ENCODE measurements around the gene C1orf53. TPM values are rescaled to one million over a fixed set of nuclear protein-coding genes. Genes with fewer than 3 reads are reported as not detected.
A peak's percentile ranks its signal among the peaks of the same experiment; 100 is the strongest.

Gene C1orf53
- total and polyA plus RNA-seq, 2 of the 13 experiments (the other 11 are each of a cell fraction or from before 2014, with no cell fraction given): 5.8 to 10.1 TPM

DNA sequence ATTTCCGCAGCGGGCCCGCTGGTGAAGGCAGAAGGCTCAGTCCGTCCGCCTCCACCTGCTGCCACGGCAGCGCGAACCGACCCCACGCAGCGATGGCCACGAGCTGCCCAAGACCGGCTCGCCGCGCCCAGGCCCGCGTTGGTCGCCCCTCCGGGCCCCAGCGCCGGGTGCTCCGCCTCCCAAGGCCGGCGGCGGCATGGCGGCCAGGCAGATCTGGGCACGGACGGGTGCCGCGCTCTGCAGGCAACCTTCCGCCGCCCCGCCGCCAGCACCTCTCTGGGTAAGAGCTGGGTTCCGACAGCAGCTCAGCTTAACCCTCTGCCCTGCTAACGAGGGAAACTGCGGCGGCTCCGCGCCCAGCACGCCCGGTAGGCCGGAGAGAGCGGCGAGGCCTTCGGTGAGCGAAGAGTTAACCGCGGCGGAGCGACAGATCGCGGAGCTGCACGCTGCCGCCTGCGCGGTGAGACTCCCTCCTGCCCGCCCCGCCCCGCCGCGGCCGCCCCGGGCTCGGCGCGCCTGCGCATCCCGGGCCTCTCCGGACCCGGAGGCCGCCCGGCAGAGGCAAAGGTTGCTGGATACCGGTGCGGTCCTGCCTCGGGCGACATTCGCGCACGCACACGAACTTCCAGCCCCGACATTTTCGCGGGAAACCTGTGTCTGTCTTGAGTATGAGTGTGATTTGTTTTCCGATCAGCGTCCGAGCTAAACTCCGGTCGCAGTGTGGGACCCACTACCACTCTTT lies at the start of gene C1orf53 (continued):
- TF ChIP-seq, protein P1, sequence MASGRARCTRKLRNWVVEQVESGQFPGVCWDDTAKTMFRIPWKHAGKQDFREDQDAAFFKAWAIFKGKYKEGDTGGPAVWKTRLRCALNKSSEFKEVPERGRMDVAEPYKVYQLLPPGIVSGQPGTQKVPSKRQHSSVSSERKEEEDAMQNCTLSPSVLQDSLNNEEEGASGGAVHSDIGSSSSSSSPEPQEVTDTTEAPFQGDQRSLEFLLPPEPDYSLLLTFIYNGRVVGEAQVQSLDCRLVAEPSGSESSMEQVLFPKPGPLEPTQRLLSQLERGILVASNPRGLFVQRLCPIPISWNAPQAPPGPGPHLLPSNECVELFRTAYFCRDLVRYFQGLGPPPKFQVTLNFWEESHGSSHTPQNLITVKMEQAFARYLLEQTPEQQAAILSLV (CRISPR knock-in tag; IDR thresholded peaks at IDR 0.05; ENCODE audit: borderline replicate concordance): peak; percentile 71; the same call in 1 of the 2 replicates
- peak; percentile 66; the same call in 1 of the 2 replicates for TF ChIP-seq RXRA (CRISPR knock-in tag; IDR thresholded peaks at IDR 0.05)
- no peak for TF ChIP-seq ZNF510 (CRISPR knock-in tag; IDR thresholded peaks at IDR 0.05; ENCODE audit: low read depth)
- TF ChIP-seq HCFC1 (IDR thresholded peaks at IDR 0.05; ENCODE audit: low read depth, low read length): 0 out of 2 replicates have a peak, but pooled peaks have one; percentile 10
- no peak for TF ChIP-seq NCOR1 (IDR thresholded peaks at IDR 0.05; ENCODE audit: borderline replicate concordance, low read length)
- TF ChIP-seq, protein P2, sequence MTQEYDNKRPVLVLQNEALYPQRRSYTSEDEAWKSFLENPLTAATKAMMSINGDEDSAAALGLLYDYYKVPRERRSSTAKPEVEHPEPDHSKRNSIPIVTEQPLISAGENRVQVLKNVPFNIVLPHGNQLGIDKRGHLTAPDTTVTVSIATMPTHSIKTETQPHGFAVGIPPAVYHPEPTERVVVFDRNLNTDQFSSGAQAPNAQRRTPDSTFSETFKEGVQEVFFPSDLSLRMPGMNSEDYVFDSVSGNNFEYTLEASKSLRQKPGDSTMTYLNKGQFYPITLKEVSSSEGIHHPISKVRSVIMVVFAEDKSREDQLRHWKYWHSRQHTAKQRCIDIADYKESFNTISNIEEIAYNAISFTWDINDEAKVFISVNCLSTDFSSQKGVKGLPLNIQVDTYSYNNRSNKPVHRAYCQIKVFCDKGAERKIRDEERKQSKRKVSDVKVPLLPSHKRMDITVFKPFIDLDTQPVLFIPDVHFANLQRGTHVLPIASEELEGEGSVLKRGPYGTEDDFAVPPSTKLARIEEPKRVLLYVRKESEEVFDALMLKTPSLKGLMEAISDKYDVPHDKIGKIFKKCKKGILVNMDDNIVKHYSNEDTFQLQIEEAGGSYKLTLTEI (CRISPR knock-in tag; conservative IDR thresholded peaks at IDR 0.05): no peak
- TF ChIP-seq ZNF768 (CRISPR knock-in tag; IDR thresholded peaks at IDR 0.05): peak; percentile 78; the same call in 1 of the 2 replicates
- 0 out of 2 replicates have a peak, but pooled peaks have one; percentile 22 for TF ChIP-seq ZSCAN9 (CRISPR knock-in tag; IDR thresholded peaks at IDR 0.05; ENCODE audit: borderline replicate concordance)
- no peak for TF ChIP-seq PTBP1 (IDR thresholded peaks at IDR 0.05; ENCODE audit: low read depth, low read length, poor library complexity, severe bottlenecking)
- TF ChIP-seq RFX3 (CRISPR knock-in tag; IDR thresholded peaks at IDR 0.05): no peak
- TF ChIP-seq MEIS1 (CRISPR knock-in tag; IDR thresholded peaks at IDR 0.05; ENCODE audit: borderline replicate concordance): peak; percentile 53; the same call in 1 of the 2 replicates
- TF ChIP-seq, protein P3, sequence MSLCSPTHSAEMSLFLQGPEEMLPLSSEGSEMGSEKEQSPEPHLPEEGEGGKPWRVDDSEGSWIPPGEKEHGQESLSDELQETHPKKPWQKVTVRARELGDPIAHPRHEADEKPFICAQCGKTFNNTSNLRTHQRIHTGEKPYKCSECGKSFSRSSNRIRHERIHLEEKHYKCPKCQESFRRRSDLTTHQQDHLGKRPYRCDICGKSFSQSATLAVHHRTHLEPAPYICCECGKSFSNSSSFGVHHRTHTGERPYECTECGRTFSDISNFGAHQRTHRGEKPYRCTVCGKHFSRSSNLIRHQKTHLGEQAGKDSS (CRISPR knock-in tag; IDR thresholded peaks at IDR 0.05; ENCODE audit: borderline replicate concordance, low read depth): no peak
- TF ChIP-seq, protein P4, sequence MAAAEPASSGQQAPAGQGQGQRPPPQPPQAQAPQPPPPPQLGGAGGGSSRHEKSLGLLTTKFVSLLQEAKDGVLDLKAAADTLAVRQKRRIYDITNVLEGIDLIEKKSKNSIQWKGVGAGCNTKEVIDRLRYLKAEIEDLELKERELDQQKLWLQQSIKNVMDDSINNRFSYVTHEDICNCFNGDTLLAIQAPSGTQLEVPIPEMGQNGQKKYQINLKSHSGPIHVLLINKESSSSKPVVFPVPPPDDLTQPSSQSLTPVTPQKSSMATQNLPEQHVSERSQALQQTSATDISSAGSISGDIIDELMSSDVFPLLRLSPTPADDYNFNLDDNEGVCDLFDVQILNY (CRISPR knock-in tag; conservative IDR thresholded peaks at IDR 0.05): no peak
- TF ChIP-seq, protein P5, sequence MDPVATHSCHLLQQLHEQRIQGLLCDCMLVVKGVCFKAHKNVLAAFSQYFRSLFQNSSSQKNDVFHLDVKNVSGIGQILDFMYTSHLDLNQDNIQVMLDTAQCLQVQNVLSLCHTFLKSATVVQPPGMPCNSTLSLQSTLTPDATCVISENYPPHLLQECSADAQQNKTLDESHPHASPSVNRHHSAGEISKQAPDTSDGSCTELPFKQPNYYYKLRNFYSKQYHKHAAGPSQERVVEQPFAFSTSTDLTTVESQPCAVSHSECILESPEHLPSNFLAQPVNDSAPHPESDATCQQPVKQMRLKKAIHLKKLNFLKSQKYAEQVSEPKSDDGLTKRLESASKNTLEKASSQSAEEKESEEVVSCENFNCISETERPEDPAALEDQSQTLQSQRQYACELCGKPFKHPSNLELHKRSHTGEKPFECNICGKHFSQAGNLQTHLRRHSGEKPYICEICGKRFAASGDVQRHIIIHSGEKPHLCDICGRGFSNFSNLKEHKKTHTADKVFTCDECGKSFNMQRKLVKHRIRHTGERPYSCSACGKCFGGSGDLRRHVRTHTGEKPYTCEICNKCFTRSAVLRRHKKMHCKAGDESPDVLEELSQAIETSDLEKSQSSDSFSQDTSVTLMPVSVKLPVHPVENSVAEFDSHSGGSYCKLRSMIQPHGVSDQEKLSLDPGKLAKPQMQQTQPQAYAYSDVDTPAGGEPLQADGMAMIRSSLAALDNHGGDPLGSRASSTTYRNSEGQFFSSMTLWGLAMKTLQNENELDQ (CRISPR knock-in tag; IDR thresholded peaks at IDR 0.05; ENCODE audit: borderline replicate concordance): no peak
- TF ChIP-seq ZNF160 (CRISPR knock-in tag; IDR thresholded peaks at IDR 0.05): peak; percentile 88; the same call in 1 of the 2 replicates
- TF ChIP-seq, protein P6, sequence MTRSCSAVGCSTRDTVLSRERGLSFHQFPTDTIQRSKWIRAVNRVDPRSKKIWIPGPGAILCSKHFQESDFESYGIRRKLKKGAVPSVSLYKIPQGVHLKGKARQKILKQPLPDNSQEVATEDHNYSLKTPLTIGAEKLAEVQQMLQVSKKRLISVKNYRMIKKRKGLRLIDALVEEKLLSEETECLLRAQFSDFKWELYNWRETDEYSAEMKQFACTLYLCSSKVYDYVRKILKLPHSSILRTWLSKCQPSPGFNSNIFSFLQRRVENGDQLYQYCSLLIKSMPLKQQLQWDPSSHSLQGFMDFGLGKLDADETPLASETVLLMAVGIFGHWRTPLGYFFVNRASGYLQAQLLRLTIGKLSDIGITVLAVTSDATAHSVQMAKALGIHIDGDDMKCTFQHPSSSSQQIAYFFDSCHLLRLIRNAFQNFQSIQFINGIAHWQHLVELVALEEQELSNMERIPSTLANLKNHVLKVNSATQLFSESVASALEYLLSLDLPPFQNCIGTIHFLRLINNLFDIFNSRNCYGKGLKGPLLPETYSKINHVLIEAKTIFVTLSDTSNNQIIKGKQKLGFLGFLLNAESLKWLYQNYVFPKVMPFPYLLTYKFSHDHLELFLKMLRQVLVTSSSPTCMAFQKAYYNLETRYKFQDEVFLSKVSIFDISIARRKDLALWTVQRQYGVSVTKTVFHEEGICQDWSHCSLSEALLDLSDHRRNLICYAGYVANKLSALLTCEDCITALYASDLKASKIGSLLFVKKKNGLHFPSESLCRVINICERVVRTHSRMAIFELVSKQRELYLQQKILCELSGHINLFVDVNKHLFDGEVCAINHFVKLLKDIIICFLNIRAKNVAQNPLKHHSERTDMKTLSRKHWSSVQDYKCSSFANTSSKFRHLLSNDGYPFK (CRISPR knock-in tag; IDR thresholded peaks at IDR 0.05; ENCODE audit: borderline replicate concordance): no peak
- peak; percentile 89; the same call in 1 of the 2 replicates for TF ChIP-seq ZSCAN20 (CRISPR knock-in tag; IDR thresholded peaks at IDR 0.05; ENCODE audit: borderline replicate concordance)
- no peak for TF ChIP-seq ZNF225 (CRISPR knock-in tag; IDR thresholded peaks at IDR 0.05)

Data from HepG2 (cell line).